PC-3 (cell line): ENCODE data around the gene PBX3.
"Not testable (repeated sequence)": the region's sequence is repeated elsewhere in the genome, so short reads cannot be mapped to it uniquely, and the experiment has no call there.

Experiments used
- CTCF ChIP-seq: fragments of 300-600 bp; sonication (generic); conservative IDR thresholded peaks from 2 replicates; pipeline ENCODE4 v1.5.1; 2017; ENCODE audit warnings: antibody characterized with exemption, low read depth, mild to moderate bottlenecking, low read length
- EZH2 ChIP-seq: fragments of 300-600 bp; sonication (generic); IDR thresholded peaks from one replicate; pipeline ENCODE4 v1.6.1; 2017; ENCODE audit warnings: antibody characterized with exemption, mild to moderate bottlenecking, low read length; ENCODE audit not compliant: unreplicated experiment

GRCh38 chr9:125778538-125779219 is 31.5 kb downstream of the PBX3 start:
- not testable (repeated sequence) for TF ChIP-seq CTCF, EZH2
